Measurements from ENCODE around the gene EOMES. TPM values are rescaled to one million over a fixed set of nuclear protein-coding genes. Genes with fewer than 3 reads are reported as not detected.

EOMES gene
- total and polyA plus RNA-seq, 5 donors = 0.09 to 0.29 (median 0.17) TPM; not detected in 1

Other genes starting within 250 kb of the EOMES start
- 10 to 100 TPM; 15.7 to 20.6 (median 19.0) TPM for gene SLC4A7, start 237.9 kb downstream of the EOMES start, total RNA-seq
- 3.5 TPM for gene SLC4A7, start 237.9 kb downstream of the EOMES start, polyA plus RNA-seq

All from right cardiac atrium (tissue), 5 donors.